T-helper 2 cell (primary cell): Measurements from ENCODE around the gene DOC2A.

Experiments
- DNase-seq, 5 experiments: peaks; one replicate each; pipeline versions ENCODE4 v3.0.0 to v3.0.0-alpha.2; 2012 to 2022

The DOC2A gene

DNA sequence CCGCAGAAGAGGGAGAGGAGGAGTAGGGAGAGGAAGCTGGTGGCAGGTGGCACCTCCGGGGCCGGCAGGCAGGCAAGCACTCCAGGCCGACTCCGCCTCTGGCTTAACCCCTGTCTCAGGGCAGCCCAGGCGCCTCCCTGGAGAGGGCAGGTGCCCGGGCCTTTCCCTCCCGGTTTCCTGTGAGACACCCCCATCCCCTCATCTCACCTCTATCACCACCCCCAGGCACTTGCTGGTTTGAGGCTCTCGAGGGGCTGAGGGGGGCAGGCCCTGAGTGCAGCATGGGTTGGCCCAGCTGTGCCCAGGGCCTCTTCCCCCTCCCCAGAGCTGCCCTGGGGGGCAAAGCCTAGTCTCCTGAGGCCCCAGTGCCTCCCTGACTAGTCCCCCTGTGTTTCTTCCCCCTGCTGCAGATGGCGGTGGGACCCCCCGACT is 6.0 kb downstream of the DOC2A start:
- DNase-seq: no peak

GRCh38 chr16:30004424-30004776 is 6.4 kb downstream of the DOC2A start:
- no peak for DNase-seq

DNA sequence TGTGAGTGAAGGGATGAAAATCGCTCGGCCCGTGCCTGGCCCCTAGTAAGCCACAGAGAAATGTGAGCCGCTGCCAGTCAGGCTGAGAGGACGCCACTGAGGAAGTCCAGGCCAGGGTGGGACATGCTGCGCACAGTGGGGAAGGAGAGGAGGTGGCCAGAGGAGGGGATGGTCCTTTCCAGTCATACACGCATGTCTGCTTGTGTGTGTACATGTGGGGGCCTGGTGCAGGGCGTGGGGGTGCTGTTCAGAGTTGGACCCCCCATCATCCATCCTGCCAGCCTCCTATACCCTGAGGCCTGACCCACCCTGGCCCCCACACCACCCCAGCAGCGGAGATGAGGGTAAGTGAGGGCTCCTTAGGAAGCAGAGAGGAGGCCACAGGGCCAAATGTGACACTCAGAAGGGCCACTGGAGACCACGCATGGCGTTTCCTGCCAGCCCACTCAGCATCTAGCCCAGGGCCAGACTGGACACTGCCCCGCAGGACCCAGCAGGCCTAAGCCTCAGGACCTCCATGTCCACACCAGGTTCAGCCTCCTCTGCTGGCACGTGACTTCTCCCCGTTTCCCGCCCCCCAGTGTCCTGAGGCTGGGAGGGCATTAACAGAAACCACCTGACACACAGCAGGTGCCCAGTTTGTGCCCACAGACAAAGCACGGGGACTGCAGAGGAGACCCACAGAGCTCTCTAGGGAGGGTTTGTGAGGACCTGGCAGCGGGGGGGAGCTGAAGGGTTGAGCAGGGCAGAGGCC is 7.0 kb downstream of the DOC2A start:
- DNase-seq: no peak

- DNase-seq: no peak
Measured at GRCh38 chr16:30002614-30003346, 8.0 kb downstream of the DOC2A start.

- DNase-seq: no peak
Measured at GRCh38 chr16:30000735-30001631, 9.8 kb downstream of the DOC2A start.

- DNase-seq: no peak
Measured at GRCh38 chr16:29999605-30000004, 11.2 kb downstream of the DOC2A start.

GRCh38 chr16:29996766-29997250 is 14.0 kb downstream of the DOC2A start:
- peak in 1 of 5 experiments; percentile 41 for DNase-seq

DNA sequence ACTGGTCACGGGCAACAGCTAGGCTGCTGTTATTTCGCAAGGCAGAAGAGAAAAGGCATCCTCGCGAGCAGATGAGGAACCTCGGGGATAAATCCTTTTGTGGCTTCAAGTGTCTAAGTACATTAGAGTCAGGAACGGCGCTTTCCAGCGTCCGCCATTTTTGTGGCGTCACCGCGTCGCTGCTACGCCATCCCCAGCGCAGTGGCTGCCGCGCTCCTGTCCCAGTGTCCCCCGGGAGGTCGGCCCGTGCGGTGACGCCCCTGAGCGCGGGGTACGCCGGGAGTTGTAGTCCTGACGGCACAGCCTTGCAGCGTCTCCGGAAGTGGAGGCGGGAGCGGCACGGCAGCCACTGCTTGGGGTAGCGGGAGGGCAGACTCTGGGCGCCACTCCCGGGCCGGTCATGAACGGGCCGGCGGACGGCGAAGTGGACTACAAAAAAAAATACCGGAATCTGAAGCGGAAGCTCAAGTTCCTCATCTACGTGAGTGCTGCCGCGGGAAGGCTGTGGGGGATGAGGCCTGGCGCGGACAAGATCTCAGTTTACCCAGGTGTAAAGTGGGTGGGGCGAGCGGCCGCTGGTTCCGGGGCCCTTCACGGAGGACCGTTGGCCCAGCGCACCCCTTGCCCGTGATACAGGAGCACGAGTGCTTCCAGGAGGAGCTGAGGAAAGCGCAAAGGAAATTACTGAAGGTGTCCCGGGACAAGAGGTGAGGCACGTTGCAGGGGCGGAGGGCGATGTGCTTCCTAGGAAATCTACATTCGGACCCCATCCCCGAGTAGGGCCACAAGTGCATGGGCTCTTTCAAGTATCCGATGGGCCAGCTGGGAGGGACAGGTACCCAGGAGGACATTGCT is 14.7 kb downstream of the DOC2A start, which contains the start of gene INO80E:
TSS of gene INO80E (plus strand) at position 331 of the 855 bp plus-strand sequence. CDS start at position 401, 70 bp downstream.
- peak; percentile 97 to 100 (median 99) for DNase-seq

GRCh38 chr16:29995324-29995910 is 15.4 kb downstream of the DOC2A start, which contains the start of gene HIRIP3:
TSS of gene HIRIP3 (minus strand) at chr16:29995617. CDS start at chr16:29995605, 12 bp downstream.
- DNase-seq: peak; percentile 74 to 90 (median 79)

DNA sequence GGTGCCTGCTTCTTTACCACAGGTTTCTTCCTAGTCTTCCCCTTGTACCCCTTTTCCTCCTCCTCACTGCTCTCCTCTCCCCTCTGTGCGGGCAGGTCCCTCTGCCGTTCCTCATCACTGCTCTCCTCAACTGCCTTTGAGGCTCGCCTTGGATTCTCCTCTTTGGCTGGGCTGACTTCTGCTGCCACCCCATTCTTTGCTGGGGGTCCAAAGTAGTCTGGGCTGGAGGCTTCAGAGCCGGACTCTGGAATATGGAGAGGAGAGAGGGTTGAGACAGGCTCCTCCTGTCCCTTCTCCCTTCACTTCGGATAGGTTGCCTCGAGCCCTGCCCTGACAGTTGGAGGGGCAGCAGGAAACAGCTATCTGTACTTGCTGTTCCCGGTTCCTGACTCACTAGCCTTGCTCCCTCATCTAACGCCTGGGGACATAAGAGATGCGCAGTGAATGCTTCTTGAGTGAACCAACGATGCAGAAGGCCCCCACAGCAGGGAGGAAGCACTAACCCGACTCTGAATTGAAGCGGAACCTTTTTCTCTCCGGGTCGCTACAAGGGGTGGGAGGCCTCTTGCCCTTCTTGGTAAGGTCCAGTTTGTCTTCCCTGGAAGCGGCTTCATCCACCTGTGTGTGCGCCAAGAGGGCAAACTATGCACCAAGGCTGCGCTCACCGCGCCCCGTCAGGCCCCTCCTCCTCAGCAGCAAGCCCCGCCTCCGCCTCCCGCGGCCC is 16.1 kb downstream of the DOC2A start:
- peak in 2 of 5 experiments; percentile 52 to 59 for DNase-seq

- no peak for DNase-seq
Measured at GRCh38 chr16:29993903-29994599, 16.8 kb downstream of the DOC2A start.

DNA sequence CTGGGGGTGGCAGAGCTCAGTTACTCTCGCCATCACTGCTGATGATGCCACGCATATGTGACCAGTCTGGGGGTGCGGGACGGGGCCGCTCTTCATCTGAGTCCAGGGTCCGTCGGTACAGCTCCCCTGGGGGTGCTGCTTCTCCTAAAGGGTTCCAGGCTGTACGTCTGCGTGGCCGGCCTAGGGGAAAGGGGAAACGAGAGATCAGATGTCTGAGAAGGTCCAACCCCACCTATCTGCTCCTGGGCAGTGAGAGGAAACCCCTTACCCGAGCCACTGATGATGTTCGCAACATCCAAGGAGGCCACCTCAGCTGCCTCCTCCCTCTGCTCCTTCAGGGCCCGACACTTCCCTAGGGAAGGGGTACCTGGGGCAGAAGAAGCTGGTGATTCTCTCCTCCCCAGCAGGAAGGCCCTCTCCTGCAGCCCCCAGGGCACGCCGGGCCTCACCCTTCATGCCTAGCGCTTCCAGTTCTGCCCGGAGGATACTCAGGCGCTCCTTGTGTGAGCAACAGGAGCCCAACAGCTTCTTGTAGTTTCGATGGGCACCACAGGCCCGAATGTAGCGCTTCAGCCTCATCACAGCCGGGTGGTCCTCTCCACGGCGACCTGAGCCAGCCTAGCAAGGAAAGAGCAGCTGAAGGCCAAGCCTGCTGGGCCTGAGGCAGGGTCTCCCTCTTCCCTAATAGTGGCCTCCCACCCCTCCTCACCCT is 17.5 kb downstream of the DOC2A start:
- no peak for DNase-seq

DNA sequence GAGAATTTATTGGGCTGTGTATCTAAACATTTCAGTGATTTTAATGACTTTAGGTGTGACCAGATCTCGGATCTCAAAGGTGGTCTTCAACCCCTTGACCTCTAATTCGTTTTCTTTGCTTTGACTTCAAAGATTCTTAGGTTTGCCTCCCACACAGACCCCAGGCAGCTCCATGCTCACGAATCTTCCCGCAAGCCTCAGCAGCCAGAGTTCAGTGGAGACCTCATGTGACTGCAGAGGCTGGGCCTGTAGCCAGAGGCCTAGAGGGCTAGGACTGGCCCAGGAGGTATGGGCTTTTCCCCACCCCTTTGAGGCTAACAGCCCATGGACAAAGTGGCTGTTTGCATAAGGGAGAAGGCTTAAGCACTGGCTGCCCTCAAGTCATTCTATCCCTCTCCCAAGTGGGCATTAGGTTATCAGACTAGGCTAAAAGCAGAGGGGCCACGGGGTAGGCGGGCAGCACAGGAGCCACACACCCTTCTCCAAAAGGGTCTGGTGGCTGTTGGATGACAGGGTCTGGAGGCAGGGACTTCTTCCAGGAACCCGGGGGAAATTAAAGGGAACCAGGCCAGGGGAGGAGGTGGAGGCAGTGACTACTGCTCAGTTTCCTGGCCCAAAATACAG is 18.4 kb downstream of the DOC2A start:
- DNase-seq: no peak

GRCh38 chr16:29991571-29991904 is 19.3 kb downstream of the DOC2A start:
- DNase-seq: no peak

- no peak for DNase-seq
Measured at GRCh38 chr16:29990883-29991570, 19.8 kb downstream of the DOC2A start.

DNA sequence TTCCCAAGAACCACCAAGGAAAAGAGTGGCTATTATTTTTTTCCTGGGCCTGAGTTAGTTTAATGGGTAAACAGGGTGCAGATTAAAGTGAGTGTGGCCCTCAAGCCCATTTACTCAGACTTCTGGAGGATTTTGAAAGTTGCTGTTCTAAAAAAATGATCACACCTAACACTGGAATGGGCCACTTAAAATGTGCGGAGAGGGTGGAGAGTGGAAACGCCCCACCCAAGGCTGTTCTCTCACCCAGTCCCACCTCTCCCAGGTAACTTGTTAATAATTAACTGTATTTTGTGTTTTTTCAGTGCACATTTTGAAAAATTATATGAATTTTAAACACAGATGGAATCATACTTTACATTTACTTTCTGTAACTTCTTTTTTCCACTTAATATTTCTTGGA is 20.8 kb downstream of the DOC2A start:
- no peak for DNase-seq

DNA sequence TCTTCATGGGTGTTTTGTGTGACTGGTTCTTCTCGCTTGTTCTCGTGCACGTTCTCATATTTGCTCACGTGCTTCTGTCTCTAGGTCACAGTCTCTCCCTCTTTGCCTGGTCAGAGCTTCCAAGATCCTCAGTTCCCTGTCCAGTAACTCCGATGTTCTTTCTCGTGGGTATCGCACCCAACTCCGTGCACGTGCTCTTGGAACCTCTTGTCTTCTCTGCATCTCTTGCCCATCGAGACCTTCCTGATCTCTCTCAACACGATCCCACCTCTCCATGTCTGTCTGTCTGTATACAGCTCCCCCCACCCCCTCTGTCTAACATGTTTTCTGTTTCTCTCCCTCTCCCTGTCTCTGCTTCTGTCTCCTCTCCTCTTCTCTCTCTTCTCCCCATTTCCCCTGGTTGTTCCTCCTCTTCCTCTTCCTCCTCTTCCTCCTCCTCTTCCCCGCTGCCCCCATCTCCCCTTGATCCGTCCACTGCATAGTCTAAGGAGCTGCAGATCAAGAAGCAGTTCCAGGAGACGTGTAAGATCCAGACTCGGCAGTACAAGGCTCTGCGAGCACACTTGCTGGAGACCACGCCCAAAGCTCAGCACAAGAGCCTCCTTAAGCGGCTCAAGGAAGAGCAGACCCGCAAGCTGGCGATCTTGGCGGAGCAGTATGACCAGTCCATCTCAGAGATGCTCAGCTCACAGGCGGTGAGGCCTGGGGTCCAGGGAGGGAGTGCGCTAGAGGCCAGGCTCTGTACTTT is 21.5 kb downstream of the DOC2A start:
- no peak for DNase-seq
